GM21528 (cell line): ENCODE measurements around the gene WWOX.

Experiments used
- ATAC-seq: cut with Tn5 transposase; IDR thresholded peaks from one replicate; pipeline ENCODE4 v1.9.1; 2021; ENCODE audit warnings: mild to moderate bottlenecking, moderate library complexity; ENCODE audit not compliant: unreplicated experiment, low FRiP score

Gene WWOX

GRCh38 chr16:78381060-78381459, 281.6 kb downstream of the WWOX start:
- no peak for ATAC-seq

- no peak for ATAC-seq
These were observed 283.7 kb downstream of the WWOX start for GRCh38 chr16:78383118-78383517.

- no peak for ATAC-seq
These were observed 285.8 kb downstream of the WWOX start for GRCh38 chr16:78385086-78385805.

GRCh38 chr16:78386557-78387324, 287.3 kb downstream of the WWOX start:
- no peak for ATAC-seq

DNA sequence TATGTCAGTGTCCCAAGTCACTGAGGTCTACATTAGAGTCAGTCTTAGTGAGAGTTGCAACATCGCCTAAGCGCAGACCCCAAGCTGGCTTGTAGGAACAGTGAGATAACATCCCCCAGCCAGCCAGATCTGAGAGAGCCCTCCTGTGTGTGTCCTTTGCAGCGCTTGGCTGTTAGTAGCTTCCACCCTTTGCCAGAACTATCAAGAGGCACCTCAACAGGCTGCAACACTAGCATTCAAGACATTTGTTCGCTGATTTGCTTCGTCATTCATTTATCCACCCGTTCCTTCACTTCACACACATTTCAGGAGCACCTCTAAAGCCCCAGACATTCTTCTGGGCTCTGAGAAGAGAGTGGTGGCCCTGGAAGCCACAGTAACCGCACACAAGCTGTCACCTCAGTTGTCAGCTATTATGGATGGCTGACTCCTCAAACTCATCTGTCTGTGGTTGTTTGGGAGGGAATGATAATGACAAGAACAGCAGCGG, 289.6 kb downstream of the WWOX start:
- no peak for ATAC-seq

- ATAC-seq: no peak
These were observed 290.6 kb downstream of the WWOX start for GRCh38 chr16:78390092-78390491.

DNA sequence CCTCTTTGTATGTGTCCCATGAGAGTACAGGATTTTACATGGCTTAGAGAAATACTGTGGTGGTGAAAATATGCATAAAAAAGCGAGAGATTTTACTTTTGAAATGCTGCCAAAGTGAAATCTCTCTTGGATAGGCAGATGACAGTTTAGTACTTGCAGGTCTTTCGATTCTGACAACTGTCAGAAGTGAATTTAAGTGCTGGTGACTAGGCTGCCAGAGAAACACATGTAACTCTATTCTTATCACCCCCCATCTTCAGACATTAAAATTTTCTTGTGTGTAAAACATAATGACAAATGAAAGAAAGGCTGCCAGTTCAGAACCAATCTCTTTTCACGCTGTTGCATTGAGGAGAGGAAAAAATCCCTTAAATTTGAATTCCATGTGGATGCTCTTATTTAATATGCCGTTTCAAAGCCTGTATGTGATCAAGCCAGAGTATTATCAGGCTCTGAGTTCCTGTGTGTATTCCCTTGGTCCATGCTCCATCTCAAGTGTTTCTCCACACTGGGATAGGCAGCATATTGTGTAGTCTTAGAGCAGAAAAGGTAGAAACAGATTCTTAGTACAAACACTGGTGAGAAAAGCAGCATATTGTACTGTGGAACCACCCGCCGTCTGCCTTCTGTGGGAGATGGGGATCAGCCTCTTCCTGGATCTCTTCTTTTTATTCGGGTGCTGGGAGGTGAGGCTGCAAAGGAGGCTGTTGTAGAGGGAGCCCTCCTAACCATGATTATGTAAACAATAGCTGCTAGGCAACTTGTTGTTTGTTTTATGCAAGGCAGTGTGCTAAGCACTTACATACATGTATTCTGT, 291.3 kb downstream of the WWOX start:
- ATAC-seq: no peak

DNA sequence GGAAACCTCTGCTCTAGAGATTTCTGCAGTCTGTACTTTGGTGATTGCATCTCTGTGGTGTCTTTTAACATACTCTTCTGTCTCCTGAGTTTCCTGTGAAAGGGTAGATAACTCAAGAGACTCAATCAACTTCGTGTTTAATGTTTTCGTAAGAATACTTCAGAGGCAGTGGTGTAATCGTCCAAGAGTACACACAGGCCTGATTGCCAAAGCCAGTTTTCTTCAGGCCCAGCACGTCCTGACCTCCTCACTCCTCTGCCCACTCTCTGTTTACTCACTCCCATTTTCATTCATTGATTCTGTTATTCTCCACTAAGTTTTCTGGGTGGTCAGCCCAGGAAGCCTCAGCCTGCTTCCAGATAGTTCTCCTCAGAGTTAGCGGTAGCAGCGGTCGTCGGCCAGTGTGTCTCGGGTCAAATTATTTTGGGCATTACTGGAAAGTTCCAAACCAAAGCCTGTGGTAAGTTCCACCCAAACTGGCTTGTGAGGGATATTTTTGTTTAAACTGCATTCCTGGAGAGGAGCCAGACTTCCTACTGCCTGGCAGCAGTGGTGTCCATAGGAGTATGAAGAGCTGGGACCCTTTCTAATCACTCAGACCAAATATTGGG, 293.2 kb downstream of the WWOX start:
- ATAC-seq: no peak

DNA sequence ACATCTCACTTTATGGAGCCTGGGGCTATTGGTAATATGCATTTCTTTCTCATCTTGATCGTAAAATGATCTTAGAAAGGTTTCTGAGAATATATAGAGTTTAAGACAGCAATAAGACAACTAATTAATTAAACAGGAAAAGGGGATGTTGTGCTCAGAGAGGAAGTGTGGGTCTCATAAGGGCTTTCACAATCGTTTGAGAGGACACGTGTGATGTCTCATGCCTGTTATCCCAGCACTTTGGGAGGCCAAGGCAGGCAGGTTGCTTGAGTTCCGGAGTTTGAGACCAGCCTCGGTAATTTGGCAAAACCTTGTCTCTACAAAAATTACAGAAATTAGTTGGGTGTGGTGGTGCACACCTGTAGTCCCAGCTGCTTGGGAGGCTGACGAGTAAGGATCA, 295.6 kb downstream of the WWOX start:
- ATAC-seq: no peak

DNA sequence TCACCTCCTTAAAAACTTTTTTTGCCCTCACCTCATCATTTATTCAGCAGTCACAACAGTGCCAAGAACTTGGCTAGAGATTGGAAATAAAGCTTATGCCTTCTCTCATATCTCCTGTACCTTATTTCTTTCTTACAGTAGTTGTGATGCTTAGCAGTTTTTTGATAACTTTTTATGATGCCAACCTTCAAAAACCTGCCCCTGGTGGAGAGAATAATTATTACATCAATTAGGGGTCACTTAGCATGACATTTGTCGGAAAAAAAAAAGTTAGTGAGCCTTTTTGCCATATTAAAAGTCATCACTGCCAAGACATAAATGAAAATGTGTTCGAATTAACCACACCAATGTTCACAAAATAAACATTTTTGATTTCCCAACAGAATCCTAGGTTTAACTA, 296.6 kb downstream of the WWOX start:
- no peak for ATAC-seq

- ATAC-seq: no peak
These were observed 297.2 kb downstream of the WWOX start for GRCh38 chr16:78396673-78397072.

- ATAC-seq: no peak
These were observed 299.9 kb downstream of the WWOX start for GRCh38 chr16:78399384-78399783.

- ATAC-seq: no peak
These were observed 303.4 kb downstream of the WWOX start for GRCh38 chr16:78402833-78403232.

DNA sequence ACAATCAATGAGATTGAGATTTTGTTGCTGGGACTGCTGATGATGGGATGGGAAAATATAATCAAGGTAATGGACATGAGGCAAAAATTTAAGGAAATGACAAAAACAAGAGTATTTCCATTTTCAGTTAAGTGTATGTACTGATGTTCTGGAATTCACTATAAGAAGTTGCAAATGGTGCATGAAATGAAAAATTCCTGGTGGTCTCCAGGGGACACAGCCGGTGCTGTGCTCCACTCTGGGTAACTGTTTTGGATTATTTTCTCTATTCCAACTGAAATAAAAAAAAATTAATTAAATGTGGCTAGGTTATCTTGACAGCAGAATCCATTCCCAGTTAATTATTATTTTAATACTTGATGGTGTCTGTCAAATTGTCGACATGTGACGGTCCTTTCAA, 305.6 kb downstream of the WWOX start:
- no peak for ATAC-seq

GRCh38 chr16:78405833-78406232, 306.4 kb downstream of the WWOX start:
- ATAC-seq: no peak

GRCh38 chr16:78407191-78407590, 307.7 kb downstream of the WWOX start:
- ATAC-seq: no peak

DNA sequence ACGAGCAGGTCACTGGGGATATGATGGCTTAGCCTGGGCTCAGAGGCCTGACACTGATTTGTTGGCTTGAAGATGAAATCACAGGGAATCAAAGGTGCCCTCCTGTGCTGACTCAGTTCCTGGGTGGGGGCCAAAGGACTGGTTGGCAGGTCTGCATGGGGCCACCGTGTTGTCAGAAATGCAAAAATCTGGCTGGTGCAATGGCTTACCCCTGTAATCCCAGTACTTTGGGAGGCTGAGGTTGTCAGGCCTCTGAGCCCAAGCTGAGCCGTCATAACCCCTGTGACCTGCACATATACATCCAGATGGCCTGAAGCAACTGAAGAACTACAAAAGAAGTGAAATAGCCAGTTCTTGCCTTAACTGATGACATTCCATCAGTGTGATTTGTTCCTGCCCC, 314.2 kb downstream of the WWOX start:
- no peak for ATAC-seq

DNA sequence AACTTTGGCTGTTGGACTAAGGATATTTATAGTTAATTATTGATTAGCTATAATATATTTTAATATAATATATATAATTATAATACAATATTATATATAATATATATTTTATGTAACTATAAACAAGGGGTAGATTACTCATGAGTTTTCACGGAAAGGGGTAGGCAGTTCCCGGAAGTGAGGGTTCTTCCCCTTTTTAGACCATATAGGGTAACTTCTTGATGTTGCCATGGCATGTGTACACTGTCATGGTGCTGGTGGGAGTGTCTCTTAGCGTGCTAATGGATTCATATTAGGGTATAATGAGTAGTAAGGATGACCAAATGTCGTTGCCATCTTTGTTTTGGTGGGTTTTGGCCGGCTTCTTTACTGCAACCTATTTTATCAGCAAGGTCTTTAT, 315.6 kb downstream of the WWOX start:
- ATAC-seq: no peak

- no peak for ATAC-seq
These were observed 316.2 kb downstream of the WWOX start for GRCh38 chr16:78415669-78416068.

DNA sequence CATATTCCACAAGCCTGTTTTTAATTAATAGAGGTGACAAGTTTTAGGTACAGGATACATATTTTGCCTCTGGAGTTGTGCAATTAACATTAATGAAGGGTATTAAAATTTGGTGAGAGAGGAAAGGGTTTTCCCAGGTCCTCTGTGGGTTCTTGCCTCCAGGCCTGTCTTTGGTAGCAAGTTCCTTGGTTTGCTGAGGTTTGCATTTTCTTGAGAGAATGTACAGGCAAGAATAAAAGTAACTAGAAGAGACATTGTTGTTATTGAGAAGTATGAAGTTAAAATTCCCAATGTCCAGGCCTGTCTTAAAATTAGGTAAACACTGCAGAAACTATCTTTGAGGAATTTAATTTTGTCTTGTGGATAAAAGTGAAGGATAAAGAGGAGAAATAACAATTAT, 316.9 kb downstream of the WWOX start:
- no peak for ATAC-seq
